COLO668 (cell line): ENCODE results near the gene THOC2.
A peak's percentile ranks its signal among the peaks of the same experiment; 100 is the strongest.
"Not testable (repeated sequence)": the region's sequence is repeated elsewhere in the genome, so short reads cannot be mapped to it uniquely, and the experiment has no call there.

Experiments used
- DNase-seq: peaks from one replicate; lab custom pipeline; 2025; ENCODE audit not compliant: unreplicated experiment; lab: John Stamatoyannopoulos, UW

The THOC2 gene

DNA sequence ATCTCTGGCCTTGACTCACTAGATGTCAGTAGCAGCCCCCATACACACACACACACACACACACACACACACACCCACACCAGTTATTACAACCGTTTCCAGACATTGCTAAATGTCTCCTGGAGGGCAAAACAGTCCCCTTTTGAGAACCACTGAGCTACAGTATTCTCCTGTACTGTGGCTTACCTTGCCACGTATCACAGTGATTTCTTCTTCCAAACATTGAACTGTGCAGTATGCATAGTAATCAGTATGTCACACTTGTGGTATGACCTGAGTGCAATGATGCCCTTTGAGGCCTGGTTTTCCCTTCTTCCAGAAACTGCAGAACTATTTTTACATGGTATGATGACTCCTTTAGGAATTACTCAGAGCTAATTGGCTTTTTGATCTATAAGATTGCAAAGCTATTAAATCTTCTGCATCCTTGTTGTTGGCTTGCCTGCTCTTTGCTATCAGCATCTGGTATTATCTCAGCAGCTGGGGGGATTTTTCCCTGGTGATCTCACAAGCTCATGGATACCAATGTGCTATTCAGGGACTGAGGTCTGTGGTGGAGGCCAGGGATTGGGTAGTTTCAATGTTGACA is 3.6 kb upstream of the THOC2 start:
- no peak for DNase-seq

DNA sequence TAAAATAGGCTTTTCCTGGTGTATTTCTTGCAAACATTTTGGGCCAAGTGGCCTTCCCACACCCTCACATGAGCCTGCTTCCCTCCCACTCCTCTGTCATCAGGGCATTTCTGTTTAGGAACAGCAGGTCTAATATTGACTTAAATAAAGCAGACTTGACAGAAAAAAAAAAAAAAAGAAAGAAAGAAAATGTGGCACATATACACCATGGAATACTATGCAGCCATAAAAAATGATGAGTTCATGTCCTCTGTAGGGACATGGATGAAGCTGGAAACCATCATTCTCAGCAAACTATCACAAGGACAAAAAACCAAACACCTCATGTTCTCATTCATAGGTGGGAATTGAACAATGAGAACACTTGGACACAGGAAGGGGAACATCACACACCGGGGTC is 2.3 kb upstream of the THOC2 start:
- DNase-seq: not testable (repeated sequence)

DNA sequence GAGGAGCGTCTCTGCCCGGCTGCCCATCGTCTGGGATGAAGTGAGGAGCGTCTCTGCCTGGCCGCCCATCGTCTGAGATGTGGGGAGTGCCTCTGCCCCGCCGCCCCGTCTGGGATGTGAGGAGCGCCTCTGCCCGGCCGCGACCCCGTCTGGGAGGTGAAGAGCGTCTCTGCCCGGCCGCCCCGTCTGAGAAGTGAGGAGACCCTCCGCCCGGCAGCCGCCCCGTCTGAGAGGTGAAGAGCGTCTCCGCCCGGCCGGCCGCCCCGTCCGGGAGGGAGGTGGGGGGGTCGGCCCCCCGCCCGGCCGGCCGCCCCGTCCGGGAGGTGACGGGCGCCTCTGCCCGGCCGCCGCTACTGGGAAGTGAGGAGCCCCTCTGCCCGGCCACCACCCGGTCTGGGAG is 1.2 kb upstream of the THOC2 start:
- not testable (repeated sequence) for DNase-seq

DNA sequence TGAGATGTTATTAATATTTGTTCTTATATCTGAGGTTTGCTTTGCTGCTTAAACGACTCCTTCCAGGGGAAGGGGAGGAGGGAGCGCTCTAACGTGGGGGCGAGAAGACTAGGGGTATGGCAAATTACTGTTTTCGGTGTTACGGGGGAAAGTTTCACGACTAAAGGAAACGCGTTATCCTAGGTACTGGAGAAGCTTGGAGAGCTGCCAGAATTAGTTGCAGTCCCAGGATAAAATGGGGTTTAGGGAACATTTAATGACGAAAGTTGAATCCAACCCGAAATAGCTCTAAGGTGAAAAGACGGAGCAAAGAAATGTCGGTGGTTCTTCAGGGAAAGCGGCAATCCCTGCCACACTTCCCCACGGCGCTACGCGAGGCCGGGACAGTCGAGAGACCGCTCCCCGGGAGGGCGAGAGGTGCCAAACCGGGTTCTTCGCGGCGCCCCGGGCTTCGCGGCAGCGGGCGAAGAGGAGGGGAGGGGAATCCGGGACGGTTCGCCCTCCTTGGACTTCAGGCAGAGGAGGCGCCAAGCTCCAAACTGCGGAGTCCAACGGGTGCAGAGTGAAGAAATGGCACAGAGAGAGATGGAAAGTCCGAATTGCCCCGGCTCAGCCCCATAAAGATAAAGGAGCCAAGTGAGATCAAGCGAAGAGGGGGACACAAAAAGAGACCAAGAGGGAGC is 724 bp downstream of the THOC2 start:
- peak; percentile 36 for DNase-seq

DNA sequence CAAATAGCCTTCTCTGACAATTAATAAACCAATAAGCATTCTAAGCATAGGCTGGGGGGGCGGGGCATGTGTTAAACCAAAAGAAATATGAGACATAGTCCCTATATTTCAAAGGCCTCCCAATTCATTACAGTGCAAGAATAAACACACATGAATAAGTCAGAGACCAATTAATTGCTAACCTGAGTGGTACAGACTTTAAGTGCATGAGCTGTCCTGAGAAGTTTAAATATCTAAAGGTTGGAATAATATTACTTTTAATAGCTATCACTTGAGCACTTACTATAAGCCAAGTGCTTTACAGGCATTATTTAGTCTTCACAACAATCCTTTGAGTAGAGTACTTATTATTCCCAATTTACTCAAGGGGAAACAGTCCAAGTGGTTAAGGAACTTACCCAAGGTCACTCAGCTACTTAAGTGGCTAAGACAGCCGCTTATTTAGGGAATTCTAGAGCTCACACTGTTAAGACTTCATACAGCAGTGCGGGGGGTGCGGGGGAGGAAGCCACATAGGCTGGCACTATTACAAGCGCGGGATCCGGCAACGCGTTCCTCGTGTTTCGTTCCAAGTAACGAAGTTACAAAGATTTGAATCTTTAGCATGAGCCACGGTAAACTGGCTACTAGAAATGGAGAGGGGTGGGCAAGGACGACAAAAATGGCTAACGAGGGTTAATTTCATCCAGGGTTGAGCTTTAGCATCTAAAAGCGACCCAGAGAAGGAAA is 1.4 kb downstream of the THOC2 start:
- peak; percentile 18 for DNase-seq

DNA sequence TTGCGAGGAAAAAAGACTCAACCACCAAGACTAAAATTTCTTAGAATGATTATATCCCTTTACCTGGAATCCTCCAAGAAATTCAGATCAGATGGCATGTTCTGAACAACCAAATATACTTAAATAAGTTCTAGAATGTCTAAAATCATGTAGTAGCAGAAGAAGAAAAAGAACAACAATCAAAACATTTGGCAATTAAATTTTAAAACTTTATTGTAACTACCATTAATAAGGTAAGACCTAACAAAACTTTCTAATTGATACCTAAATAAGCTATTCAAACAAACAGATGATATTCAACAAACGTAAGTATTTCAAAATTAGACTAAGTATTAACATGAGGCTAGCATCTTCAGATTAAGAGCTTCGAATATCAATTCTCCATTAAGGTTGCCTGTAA is 4.3 kb downstream of the THOC2 start:
- DNase-seq: no peak

DNA sequence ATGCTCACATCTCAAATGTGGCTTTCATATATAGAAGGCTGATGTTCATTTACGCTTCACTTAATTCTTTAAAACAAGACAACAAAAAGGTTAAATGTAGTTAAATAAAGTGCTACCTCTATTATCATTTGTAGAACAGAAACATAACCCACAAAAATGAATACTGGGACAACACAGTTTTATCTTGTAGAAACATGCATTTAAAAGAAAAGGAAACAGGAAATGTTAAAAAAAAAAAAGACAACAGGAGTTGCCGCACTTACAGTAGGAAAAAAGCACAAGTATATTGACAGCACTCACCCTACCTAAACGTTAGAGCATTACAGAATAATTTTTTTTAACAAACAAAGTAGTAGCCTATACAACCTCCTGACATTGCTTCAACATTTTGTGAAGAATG is 4.8 kb downstream of the THOC2 start:
- no peak for DNase-seq

DNA sequence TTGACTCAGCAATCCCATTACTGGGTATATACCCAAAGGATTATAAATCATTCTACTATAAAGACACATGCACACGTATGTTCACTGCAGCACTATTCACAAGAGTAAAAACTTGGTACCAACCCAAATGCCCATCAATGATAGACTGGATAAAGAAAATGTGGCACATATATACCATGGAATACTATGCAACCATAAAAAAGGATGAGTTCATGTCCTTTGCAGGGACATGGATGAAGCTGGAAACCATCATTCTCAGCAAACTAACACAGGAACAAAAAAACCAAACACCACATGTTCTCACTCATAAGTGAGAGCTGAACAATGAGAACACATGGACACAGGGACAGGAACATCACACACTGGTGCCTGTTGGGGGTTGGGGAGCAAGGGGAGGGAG is 10.7 kb downstream of the THOC2 start:
- not testable (repeated sequence) for DNase-seq

DNA sequence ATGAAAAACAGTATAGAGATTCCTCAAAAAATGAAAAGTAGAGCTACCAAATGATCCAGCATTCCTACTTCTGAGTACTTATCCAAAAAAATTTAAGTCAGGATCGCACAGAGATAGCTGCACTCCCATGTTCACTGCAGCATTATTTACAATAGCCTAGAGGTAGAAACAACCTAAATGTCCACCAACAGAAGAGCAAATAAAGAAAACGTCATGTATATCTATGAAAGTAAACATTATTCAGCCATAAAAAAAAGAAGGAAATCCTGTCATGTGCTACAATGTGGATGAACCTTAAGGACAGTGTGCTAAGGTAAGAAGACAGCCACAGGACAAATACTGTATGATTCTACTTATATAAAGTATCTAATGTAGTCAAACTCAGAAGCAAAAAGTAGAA is 12.4 kb downstream of the THOC2 start:
- no peak for DNase-seq

DNA sequence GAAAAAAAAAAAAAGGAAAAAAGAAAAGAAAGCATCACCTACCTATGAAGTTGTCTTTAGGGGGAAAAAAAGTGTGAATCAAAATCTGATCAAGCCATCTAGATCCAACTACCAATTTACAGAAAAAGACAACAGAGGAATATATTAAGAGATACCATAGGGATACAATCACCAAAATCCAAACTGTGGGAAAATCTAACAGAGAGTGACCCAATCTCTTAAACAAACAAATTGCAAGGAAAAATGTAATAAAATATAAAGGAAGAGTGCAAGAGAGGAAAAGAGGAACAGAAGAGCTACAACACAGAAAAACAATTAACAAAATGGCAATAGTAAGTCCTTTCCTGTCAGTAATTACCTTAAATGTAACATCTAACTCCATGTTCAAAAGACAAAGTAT is 19.0 kb downstream of the THOC2 start:
- DNase-seq: no peak

DNA sequence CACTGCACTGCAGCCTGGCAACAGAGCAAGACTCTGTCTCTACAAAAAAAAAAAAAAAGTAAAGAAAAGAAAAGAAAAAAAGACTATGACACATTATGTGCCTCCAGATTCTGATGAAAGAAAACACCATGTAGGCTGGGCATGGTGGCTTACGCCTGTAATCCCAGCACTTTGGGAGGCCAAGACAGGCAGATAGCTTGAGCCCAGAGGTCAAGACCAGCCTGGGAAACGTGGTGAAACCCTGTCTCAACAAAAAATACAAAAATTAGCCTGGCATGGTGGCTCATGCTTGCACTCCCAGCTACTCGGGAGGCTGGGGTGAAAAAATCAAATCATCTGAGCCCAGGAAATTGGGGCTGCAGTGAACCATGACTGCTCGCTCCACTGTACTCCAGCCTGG is 19.4 kb downstream of the THOC2 start:
- DNase-seq: no peak

DNA sequence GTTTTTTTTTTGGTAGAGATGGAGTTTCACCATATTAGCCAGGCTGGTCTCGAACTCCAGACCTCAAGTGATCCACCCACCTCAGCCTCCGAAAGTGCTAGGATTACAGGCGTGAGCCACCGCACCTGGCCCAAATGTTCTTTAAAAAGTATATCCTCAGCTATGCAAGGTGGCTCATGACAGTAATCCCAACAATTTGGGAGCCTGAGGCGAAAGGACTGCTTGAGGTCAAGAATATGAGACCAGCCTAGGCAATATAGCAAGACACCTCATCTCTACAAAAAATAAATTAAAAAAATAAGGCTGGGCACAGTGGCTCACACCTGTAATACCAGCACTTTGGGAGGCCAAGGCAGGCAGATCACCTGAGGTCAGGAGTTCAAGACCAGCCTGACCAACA is 21.7 kb downstream of the THOC2 start:
- DNase-seq: not testable (repeated sequence)

DNA sequence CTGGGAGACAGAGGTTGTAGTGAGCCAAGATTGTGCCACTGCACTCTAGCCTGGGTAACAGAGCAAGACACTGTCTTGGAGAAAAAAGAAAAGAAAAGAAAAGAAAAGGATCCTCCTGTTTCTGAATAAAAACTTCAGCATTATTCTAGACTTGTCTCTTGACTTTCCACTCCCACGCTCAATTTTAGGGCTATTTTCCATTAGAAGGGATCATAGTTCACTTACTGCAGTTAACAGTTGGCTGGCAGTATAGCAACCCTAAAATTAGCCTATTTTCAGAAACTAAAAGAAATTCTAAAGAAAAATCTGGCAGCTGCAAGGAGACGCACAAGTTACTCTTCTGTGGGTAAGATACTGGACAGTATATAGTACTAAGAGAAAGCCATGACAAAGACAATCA is 28.1 kb downstream of the THOC2 start:
- DNase-seq: no peak

DNA sequence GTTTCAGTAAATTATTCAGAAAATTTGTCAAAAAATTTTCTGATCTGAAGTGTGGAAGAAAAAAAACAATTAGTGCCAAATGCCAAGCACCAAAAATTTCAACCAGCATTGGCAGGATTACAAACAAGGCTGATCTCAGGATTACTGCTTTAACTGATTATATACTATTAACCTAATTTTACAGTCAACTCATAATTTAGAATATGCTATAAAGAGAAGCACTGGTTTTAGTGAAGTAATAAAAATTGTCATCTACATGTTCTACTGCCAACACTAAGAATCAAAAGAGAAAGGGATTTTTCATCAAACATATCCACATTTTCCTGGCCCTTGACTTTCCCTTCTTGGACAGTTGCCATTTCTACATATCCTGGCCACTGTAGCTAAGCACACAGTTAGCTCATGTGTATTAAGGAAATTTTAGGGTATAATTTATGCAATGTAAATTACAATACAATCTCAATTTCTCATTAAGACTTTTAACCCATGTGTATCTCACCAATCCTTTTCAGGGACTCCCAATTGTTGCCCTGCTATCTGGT is 33.8 kb downstream of the THOC2 start:
- DNase-seq: no peak

DNA sequence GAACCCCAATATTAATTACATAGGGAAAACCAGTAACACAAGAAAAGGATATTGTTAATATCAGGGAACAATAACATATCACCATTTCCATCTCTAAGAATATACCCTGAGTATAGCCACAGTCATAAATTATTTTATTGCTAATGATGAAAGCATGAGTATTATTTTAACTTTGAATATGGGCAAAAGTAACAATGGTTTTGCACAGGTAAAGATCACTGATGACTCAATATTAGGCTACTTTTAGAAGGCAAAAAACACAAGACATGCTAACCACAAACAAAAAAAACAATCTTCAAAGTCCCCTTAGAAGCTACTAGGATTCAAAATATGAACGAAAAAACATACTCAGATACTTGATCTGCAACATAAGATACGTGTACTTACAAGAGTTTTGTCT is 36.5 kb downstream of the THOC2 start:
- no peak for DNase-seq

DNA sequence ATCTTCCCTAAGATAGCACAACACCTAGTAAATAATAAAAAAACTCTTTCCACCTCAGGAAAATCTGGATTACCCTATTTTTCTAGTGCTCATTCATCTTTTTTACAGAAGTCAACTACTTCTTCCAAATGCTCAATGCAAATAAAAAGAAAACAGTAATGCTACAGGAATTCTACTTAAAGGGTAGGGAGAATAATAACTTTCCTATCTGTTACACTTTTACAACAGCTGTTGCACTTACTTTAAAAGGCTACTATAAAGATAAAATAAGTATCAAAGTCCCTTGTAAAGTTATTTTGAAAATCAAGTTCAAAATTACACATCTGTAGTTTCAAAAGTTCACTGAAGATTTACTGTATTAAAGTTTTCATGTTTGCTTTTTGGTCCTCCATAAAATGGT is 37.6 kb downstream of the THOC2 start:
- DNase-seq: no peak

DNA sequence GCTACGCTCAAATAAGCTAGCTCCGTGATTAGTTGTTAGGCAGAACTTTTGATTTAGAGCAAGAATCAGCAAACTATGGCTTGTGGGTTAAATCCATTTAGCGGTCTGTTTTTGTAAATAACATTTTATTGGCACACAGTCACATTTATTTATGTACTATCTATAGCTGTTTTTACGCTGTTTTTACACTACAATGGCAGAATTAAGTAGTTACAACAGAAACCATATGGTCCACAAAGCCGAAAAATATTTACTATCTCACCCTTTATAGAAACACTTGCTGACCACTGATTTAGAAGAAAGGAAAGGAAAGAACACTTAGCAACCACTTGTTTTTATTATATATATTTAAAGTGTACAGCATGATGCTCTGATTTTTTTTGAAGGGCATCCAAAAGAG is 41.1 kb downstream of the THOC2 start:
- DNase-seq: no peak

DNA sequence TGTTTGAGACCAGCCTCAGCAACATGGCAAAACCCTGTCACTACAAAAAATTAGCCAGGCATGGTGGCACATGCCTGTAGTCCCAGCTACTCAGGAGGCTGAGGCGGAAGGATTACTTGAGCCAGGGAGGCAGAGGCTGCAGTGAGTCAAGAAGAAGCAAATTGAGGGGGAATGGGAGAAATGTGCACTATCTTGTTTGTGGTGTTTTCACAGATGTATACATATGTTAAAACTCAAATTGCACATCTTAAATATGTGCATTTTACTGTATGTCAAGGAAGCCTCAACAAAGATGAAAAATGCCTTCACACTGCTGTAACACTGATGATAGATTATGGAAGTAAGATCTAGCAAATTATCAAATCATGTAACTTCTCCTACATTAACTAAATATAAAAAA is 44.3 kb downstream of the THOC2 start:
- DNase-seq: no peak

DNA sequence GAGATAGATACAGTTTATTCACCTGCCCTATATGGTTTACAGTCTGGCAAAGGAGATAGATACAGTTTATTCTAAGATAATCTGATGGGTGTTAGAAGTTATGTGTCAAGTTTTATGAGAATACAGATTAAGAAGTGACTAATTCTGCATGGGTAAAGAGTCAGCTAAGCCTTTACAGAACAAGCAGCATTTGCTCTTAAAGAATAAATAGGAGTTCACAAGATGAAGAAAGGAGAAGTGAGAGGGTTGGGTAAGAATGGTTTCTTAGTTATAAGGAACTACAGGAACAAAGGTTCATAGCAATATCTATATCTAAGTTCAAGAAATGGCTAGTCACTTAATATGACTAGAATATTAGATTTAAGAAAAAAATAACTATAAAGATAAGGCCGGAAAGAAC is 47.6 kb downstream of the THOC2 start:
- no peak for DNase-seq

DNA sequence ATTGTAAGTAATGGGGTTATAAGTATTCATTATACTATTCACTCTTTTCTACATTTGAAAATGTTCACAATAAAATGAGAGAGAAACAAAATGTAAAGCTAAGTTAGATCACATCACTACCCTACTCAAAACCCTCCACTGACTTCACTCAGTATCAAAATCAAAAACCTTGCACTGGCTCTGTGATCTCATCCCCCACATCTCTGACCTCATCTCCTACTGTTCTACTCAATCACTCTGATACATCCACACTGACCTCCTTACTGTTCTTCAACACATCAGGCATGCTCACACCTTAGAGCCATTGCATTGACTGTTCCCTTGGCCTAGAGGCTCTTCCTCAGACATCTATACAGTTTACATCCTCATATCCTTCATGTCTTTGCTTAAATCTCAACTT is 50.7 kb downstream of the THOC2 start:
- no peak for DNase-seq

DNA sequence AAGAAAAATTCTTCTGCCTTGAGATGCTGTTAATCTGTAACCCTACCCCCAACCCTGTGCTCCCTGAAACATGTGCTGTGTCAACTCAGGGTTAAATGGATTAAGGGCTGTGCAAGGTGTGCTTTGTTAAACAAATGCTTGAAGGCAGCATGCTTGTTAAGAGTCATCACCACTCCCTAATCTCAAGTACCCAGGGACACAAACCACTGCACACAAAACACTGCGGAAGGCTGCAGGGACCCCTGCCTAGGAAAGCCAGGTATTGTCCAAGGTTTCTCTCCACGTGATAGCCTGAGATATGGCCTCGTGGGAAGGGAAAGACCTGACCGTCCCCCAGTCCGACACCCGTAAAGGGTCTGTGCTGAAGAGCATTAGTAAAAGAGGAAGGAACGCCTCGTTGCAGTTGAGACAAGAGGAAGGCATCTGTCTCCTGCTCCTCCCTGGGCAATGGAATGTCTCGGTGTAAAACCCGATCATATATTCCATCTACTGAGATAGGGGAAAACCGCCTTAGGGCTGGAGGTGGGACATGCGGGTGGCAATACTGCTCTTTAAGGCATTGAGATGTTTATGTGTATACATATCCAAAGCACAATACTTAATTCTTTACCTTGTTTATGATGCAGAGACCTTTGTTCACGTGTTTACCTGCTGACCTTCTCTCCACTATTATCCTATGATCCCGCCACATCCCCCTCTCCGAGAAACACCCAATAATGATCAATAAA is 53.0 kb downstream of the THOC2 start:
- DNase-seq: not testable (repeated sequence)

DNA sequence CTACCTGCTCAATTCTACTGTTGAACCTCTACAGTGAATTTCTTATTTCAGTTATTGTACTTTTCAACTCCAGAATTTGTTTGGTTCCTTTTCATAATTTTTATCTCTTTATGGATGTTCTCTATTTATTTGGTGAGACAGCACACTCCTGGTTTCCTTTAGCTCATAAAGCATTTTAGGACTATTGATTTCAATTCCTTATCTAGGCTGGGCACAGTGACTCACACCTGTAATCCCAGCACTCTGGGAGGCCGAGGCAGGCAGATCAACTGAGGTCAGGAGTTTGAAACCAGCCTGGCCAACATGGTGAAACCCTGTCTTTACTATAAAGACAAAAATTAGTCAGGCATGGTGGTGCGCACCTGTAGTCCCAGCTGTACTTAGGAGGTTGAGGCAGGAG is 57.7 kb downstream of the THOC2 start:
- no peak for DNase-seq
